Sciatic nerve (tissue), 2 donors: ENCODE results near the gene RRM2. TPM values are rescaled to one million over a fixed set of nuclear protein-coding genes. Genes with fewer than 3 reads are reported as not detected.

ENCODE experiments used
- ATAC-seq: fragments of 200-7000 bp; cut with Tn5 transposase; one replicate; pipeline ENCODE4 v1.9.1; 2020; ENCODE audit warnings: mild to moderate bottlenecking, moderate library complexity
- DNase-seq: peaks from one replicate; pipeline ENCODE4 v3.0.0-alpha.2; 2020; ENCODE audit warnings: low spot score
- intact Hi-C: fragments of 100-400 bp; cut with DNase I; formaldehyde crosslinking; loops from one replicate; pipeline ENCODE4 v1.14.2; 2022
- total RNA-seq: library from RNA; stranded (reverse); fragmentation: NEBNext Ultra II Directional; extraction: Animal tissue kit (Norgen Biotek cat#: 25700); gene quantifications from one replicate; pipeline ENCODE4 v1.2.1, GENCODE V29; 2021
- donor health status: DM: no; HTN: no; CAD: no.
- donor health status: DM: no; HTN: no; CAD: no.

Gene RRM2
- 1.0 TPM for total RNA-seq

DNA sequence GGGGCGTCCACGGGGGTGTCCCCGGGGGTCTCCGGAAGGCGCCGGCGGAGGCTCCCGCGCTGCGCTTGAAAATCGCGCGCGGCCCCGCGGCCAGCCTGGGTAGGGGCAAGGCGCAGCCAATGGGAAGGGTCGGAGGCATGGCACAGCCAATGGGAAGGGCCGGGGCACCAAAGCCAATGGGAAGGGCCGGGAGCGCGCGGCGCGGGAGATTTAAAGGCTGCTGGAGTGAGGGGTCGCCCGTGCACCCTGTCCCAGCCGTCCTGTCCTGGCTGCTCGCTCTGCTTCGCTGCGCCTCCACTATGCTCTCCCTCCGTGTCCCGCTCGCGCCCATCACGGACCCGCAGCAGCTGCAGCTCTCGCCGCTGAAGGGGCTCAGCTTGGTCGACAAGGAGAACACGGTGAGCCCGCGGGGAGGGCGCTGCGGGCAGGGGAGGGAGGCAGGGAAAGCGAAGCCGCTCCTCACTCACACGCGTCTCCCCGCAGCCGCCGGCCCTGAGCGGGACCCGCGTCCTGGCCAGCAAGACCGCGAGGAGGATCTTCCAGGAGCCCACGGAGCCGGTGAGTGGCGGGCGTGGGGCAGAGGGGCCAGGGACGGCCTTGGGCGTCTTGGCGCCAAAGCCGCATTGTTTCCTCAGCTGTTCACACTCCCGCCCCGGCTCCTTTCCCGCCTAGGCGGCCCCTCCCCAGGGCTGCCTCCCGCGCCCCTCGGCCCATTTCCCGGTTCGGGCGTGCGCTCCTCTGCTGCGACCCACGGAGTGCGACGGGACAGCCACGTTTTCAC lies at the start of gene RRM2:
Gene RRM2 (plus strand): TSS at position 240 of the 781 bp plus-strand sequence. CDS start 60 bp downstream, at position 300.
- intact Hi-C loops, result loop anchor here (10.0 kb wide), 1 partner anchor 312 kb away; no protein-coding TSS in a partner anchor
- peak; percentile 97 for ATAC-seq

DNA sequence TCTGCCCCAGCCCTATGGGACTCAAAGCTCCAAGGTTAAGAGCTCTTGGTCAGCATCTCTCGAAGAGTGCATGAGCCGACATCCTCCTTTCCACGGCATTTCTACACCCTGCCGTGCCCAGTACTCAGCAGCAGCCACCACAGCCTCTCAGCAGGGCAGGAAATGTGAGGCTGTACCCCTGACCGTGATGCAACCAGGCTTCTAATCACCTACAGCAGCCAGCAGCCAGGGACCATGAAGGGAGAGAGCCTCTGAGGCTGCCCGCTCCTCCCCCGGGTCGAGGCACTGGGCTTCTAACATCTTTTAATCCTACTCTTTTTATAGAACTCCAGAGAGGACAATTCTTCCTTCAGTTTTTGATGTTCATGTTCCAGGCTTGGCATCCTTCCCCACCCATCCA lies 48.8 kb upstream of the RRM2 start:
- DNase-seq, result no peak
- intact Hi-C loops, result loop anchor here (10.0 kb wide), 1 partner anchor 361 kb away; no protein-coding TSS in a partner anchor
- peak; percentile 7 for ATAC-seq

More for the DNA sequence above, at the start of gene RRM2:
- DNase-seq, result peak; percentile 95

DNA sequence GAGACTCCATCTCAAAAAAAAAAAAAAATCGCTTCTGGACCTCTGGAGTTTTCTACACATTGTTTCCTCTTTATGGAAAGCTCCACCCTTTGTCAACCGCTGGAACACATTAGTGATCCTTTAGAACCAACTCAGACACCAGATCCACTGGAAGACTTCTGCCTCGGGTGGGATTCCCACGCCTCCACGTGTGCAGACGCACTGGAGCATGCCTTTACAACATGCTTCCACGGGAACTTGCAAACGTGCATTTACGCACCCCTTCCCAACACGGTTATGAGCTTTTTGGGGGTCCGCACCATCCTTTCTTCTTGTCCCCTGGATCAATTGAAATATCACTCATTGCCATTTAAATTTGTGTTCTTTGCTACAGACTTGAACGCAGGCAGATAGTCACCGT lies 47.4 kb upstream of the RRM2 start:
- ATAC-seq (no peak), DNase-seq (no peak)
- intact Hi-C loops, result loop anchor here (10.0 kb wide), 1 partner anchor 360 kb away; no protein-coding TSS in a partner anchor

DNA sequence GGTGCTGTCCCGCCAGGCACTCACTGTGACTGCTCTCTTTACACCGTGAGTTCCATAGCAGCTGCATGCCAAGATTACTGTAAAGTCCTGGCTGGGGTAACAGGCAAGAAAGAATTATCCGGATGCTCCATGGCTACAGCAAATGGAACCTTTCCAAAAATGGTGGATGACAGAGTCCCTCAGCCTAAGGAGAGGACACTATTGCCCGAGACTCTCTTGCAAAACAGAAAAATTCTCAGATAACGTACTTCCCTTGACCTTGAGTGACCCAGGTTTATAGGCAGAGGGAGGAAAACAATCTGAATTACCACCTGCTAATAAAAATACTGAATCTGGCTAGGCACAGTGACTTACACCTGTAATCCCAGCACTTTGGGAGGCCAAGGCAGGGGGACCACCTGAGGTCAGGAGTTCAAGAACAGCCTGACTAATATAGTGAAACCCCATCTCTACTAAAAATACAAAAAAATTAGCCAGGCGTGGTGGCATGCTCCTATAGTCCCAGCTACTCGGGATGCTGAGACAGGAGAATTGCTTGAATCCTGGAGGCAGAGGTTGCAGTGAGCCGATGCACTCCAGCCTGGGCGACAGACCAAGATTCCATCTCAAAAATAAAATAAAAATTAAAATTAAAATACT lies 46.8 kb upstream of the RRM2 start:
- no peak for ATAC-seq
- no peak for DNase-seq
- intact Hi-C loops, result loop anchor here (10.0 kb wide), 1 partner anchor 359 kb away; no protein-coding TSS in a partner anchor

DNA sequence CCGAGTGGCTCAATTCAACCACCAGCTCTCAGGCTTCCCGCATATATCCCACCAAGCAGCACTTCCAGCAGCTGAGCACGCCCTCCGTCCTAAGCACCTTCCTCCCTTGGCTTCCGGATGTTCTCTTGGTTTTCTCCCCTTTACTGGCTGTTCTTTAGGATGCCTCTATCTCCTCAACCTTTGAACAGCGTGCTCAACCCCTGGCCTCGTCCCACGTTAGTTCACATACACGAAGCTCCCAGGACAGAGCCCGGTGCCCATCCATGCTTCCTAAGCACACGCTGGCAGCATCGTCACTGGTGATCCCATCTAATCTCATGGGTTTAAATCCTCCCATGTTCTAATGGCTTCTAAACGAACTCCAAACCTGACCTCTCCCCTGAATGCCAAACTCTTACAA lies 46.0 kb upstream of the RRM2 start:
- DNase-seq, result no peak
- intact Hi-C loops, result loop anchor here (10.0 kb wide), 1 partner anchor 358 kb away; no protein-coding TSS in a partner anchor
- ATAC-seq, result no peak

DNA sequence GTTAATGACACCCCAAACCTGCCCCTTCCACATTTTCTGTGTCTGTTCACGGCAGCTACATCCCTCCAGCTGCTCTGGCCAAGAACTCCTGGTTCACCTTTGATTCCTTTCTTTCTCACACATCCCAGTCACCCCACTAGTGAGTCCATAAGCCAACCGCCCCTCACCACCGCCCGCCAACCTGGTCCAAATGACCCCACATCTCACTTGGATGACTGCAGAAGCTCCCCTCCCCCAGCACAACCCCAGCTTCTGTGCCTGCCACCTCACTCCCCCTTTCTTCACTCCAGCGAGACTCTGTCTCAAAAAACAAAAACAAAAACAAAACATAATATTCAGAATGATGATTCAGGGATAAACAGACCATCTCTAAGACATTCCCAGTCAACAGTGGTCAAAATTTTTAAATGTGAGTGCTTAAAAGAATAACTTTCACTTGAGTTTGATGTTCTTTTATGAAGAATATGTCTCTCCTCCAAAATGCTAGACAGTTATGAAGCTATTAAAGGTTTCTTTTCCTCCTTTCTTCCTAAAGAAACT lies 45.5 kb upstream of the RRM2 start:
- intact Hi-C loops, result loop anchor here (10.0 kb wide), 1 partner anchor 358 kb away; no protein-coding TSS in a partner anchor
- DNase-seq (no peak), ATAC-seq (no peak)

DNA sequence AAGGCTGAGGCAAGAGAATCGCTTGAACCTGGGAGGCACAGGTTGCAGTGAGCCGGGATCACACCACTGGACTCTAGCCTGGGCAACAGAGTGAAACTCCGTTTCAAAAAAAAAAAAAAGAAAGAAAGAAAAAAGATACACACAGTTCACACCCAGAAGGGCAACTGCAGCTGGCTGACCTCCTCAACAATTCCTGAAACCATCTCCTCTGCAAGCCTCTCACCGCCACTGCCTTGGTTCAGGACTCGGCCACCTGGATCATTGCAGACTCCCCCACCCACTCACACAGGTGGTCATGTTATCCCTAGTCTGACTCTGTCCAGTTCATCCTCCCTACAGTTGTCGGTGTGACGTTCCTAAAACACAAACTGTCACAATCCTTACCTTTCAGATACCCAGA lies 44.5 kb upstream of the RRM2 start:
- DNase-seq (no peak), ATAC-seq (no peak)
- intact Hi-C loops, result loop anchor here (10.0 kb wide), 1 partner anchor 357 kb away; no protein-coding TSS in a partner anchor

DNA sequence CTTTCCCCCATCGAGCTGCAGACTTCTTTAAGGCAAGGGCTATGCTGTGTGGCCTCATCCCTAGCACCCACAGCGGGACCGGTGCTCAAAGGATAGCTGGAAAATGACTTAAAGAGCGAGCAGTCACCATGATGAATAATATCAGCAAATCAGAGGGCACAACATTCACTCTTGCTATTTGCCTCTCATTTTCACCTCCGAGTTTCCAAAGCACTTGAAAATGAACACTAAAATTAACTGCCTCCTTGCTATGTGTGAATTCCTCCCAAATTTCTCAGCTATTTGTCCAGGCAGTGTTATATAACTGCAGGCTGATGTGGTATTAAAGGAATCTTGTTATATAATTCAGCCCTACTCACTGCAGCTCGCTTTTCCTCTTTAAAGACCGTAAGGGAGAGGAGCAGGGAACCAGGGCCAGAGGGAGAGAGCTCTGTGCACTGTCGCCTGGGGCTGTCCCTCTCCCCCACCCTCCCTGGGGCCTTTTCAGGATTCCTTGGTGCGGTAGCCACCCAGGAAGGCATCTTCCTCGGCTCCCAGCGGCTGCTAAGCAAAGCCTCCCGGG lies 43.8 kb upstream of the RRM2 start:
- intact Hi-C loops, result loop anchor here (10.0 kb wide), 1 partner anchor 356 kb away; no protein-coding TSS in a partner anchor
- no peak for DNase-seq
- ATAC-seq, result peak; percentile 63

DNA sequence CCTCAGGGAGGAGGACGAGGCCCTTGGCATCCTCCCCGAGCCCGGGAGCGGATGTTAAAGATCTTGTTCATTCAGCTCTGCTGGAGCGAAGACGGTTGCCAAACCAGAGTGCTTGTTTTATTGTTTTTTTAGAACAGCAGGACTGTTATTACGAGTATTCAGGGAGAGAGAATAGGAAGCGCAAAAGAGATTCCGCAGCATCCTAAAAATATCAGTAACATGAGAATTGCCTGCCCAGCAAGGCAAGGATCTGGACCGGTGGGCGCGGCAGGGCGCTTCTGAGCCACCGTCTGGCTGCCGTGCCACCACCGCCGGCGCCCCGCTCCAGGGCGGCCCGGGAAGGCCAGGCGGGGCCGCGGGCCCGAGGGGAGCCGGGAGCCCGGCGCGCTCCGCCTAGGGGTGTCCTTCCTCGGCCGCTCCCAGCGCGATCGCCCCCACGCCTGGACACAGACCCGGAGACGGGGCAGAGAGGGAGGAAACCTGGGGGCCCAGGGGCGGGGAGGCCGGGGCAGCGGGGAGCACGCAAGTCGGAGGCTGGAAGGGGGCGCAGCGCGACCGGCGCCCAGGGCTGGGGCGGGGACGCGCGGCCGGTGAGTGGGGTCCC lies 43.2 kb upstream of the RRM2 start:
- ATAC-seq (peak; percentile 68), DNase-seq (no peak)
- intact Hi-C loops, result loop anchor here (10.0 kb wide), 1 partner anchor 355 kb away; no protein-coding TSS in a partner anchor

DNA sequence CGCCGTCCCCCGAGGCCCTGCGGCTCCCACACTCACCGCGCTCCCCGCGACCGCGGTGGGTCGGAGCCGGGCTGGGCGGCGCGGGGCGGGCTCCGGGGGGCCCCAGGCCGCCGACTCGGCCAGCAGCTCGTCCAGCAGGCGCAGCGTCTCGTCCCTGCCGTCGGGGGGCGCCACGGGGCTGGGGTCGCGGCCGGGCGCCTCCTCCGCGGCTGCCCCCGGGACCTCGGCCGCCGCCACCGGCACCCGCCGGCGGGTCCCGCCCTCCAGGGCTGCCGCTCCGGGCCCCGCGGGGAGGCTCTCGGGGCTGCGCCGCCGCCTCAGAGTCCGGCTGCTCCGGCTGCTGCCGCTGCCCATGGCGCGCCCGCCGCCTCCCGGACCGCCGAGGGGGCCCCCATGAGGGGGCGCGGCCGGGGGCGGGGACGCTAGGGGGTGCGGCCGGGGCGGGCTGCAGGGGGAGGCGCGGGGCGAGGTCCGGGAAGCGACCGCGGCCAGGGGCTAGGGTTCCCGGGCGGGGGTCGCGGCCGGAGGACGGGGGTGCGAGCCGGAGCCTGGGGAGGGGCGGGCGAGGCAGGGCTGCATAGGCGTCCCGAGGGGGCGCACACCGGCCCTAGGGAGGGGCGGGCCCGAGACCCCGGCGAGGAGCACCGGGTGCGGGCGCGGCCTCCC lies 42.5 kb upstream of the RRM2 start, which contains the start of gene CYS1:
Gene CYS1 (minus strand): TSS at position 542 of the 666 bp plus-strand sequence. CDS start 188 bp downstream, at position 354.
- DNase-seq, result no peak
- intact Hi-C loops, result loop anchor here (10.0 kb wide), 1 partner anchor 355 kb away; no protein-coding TSS in a partner anchor
- ATAC-seq, result peak; percentile 9

DNA sequence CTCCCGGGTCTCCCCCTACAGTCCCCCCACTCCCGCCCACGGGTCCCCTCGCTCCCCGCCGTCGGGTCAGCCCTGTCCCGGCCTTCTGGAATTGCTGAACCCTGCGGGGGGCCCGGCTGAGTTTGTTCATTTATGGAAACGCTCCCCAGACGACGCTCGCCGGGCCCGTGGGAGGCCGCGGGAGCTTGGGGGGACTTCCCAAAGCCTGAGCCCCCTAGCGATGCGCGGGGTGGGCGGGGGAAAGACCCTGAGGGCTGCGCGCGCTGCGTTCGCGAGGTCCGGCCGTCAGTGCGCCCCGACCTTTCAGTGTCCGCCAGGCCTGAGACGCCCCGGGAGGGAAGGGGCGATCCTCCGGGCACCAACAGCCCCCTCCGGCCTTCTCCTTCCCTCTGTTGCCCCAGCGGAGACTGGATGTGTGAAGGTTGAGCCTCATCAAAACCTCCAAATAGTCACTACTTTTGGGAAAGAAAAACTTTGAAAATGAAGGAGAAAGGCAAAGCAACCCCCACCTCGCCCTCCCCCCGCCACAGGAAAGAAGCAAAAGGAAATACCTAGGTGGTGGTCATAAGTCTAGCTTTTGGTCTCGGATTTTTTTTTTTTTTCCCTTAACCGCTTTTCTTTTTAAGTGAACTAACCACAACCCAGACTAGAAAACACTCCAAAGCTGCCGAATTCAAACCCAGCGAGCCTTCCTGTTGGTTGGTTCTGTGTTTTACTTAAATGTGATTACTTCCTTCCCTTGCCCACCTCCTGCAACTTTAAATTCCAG lies 41.8 kb upstream of the RRM2 start:
- intact Hi-C loops, result no loop called here
- DNase-seq, result no peak
- ATAC-seq, result peak; percentile 9

DNA sequence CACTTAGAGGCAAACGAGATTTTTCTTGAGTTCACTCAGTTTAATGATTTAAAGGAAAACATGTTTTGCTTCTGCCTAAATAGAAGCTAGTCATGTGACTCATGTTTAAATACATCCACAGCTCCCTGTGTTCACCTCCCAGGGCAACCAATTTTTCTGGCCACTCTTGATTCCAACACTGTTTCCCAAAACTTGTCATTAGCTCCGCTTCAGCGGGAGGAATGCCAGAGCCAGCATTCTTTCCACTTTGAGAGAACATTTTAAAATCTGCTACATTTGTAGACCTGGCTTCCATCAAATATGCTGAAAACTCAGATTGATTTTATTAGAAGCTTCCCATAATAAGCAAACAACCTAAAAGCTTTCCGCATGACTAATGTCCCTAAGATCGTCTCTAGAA lies 39.5 kb upstream of the RRM2 start:
- DNase-seq (no peak), ATAC-seq (no peak)
- intact Hi-C loops, result no loop called here

DNA sequence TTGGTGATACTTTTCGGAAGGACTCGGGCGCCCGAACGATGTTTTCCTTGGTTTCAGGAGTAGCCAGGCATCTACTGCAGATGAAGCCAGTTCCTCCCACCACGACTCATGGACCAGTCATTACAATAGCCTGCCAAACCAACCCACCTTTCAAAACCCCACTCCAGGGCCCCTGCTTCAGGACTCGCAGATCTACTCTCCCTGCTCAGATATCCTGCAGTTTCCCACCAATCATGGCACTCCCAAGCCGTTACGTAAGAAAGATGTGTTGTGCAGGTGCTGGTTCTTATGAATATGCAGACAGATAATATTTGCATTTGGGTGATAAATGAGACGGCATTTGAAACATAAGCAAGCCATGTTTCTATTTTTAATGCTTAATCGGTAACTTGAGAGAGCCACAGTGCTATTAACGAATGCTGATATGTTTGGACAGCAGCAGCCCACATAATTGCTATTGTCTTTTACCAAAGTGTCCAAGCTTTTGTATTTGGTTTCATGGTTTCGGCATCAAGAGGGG lies 38.8 kb upstream of the RRM2 start:
- DNase-seq, result no peak
- no peak for ATAC-seq
- intact Hi-C loops, result no loop called here

DNA sequence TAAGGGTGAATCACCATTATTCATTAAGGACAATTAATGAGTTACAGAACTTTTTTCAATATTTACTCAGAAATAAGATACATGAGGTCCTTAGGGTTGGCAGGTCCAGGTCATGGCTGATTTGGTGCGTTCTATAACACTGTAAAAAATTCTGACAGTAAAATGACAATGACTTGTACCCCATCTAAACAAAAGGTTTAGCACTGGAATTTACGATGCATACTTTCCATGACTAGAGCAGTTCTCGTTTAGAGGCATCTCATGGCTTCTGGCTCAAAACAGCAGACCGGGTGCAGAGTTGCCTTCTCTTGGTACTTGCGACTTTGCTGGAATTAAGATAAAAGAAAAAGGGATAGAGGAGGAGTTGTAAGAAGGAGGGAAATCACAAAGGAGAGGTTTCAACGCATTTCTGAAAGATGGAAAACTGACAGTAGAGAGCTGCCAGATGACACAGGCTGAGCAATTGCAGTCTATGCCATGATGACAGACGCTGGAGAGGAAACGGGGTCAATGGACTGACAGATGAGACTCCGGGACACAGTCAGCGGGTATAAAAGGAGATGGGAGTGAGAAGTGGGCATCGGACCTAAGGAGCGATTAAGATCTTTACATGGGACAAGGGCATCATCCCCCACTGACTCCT lies 38.2 kb upstream of the RRM2 start:
- ATAC-seq (no peak), DNase-seq (no peak)
- intact Hi-C loops, result no loop called here

DNA sequence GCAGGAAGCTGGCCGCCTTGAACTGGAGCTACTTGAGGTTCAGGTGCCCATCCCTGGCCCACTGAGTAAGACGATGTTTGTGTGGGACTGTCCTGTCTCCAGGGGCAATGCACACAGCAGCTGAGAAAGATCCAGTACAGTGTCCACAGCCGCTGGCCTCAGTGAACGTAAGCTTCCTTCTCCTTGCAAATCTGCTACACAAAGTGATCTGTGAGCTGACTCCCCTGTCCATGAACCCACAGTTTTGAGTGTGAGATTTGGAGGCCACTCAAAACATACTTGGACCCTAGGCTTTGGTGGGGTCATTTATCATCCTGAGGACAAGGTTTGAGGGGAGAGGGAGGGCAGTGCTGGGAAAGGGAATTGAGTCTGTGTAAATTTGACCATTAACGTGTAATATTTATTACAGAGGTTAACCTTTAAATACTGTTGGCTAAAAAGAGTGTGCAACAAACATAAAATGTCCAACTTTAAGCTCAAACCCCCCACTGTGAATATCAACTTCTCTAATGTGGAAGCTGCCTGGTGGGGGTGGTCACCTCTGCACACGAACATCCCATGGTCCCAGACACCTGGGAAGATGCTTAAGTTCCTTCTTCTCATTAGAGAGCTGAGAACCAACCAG lies 37.4 kb upstream of the RRM2 start:
- intact Hi-C loops, result no loop called here
- DNase-seq (no peak), ATAC-seq (no peak)

DNA sequence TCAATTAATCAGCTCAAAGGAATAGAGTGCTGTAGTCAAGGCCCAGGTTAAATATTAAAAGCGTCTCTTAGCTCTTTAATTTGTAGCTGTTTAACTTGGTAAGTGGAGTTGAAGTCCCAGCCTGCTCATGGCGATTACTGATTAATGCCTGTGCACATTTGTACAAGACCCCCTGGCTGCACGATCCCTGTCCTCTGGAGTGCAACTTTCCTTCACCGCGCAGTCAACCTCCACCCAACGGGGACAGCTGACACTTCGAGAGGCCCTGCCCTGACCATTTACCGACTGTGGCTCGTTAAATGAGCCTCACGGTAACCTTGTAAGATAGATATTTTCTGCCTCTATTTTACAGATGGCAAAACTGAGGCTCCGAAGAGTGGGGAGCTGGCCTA lies 36.9 kb upstream of the RRM2 start:
- ATAC-seq, result no peak
- DNase-seq, result no peak
- intact Hi-C loops, result no loop called here
